ENCODE measurements around the gene HSD11B2.

The HSD11B2 gene

DNA sequence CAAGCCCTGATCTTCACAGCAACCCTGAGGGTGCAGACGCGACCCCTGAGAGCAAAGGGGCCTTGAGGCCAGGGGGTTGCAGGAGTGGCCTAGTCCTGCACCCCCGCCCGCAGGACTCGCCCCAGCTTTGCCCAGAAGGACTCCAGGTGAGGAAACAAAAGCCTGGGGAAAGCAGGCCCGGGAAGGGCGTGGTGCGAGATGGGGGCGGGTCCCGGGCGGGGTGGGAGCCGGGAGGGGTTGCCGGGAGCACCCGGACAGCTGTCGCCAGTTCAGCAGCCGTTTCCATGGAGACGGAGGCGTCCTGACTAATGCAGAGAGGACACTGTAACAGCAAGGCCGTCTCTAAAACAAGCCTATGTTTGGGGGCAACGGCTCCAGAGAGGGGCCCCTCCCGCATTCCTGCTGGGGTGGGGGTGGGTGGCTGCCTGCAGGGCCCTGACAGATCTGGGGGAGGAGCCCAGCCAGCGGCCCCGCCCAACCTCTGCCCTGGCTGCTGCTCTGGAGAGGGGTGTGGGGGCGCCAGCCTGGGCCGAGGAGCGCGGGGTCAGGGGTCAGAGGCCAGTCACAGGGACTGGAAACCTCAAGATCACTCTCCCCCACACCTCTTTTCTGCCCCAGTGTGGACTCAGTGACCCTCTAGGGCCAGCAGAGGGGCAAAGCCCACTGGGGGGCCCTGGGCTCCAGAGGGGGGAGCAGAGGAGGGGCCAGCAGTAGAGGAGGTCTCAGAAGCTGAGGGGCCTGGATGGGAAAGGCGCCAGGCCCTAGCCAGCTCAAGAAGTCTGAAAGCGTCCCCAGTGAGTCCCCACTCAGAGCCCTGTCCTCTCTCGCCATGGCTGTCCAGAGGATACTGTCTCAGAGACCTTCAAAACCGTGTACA lies 34.5 kb upstream of the HSD11B2 start:
- peak overlapping the region; percentile 60 for H3K27ac ChIP-seq (ENCODE audit: low read depth, low read length)
- H3K4me3 ChIP-seq (ENCODE audit: low read depth in 1 of 5, low read length in 5 of 5), result peak overlapping the region in 2 of 5 donors; percentile 1 to 6

GRCh38 chr16:67397036-67397801 lies 33.7 kb upstream of the HSD11B2 start:
- Histone ChIP-seq H3K4me3 (ENCODE audit: low read depth in 1 of 5, low read length in 5 of 5) (peak overlapping the region in 2 of 5 donors; percentile 6 to 16), H3K4me1 (ENCODE audit: control insufficient read depth in 5 of 5, insufficient read depth in 5 of 5, low read length in 5 of 5) (peaks cover 9 to 72% (median 62%) of the 10 kb centered on the region in 5 donors), H3K36me3 (ENCODE audit: control insufficient read depth in 5 of 5, insufficient read depth in 5 of 5, low read length in 5 of 5) (peaks cover 0 to 4% (median 0%) of the 10 kb centered on the region in 5 donors), H3K9ac (ENCODE audit: low read length in 5 of 5) (no peak overlapping the region), H3K9me3 (ENCODE audit: control insufficient read depth in 5 of 5, low read length in 5 of 5) (no peaks in the 10 kb centered on the region), H3K27me3 (ENCODE audit: control insufficient read depth in 5 of 5, insufficient read depth in 4 of 5, low read length in 5 of 5) (peaks cover 0 to 33% (median 18%) of the 10 kb centered on the region in 5 donors), H3K27ac (ENCODE audit: low read depth, low read length) (peak overlapping the region; percentile 60)

More for the DNA sequence above, 34.5 kb upstream of the HSD11B2 start:
- H3K27me3 ChIP-seq (ENCODE audit: control insufficient read depth in 5 of 5, insufficient read depth in 4 of 5, low read length in 5 of 5), result peaks cover 0 to 38% (median 21%) of the 10 kb centered on the region in 5 donors
- peaks cover 9 to 81% (median 70%) of the 10 kb centered on the region in 5 donors for H3K4me1 ChIP-seq (ENCODE audit: control insufficient read depth in 5 of 5, insufficient read depth in 5 of 5, low read length in 5 of 5)
- no peak overlapping the region for H3K9ac ChIP-seq (ENCODE audit: low read length in 5 of 5)
- H3K9me3 ChIP-seq (ENCODE audit: control insufficient read depth in 5 of 5, low read length in 5 of 5), result no peaks in the 10 kb centered on the region
- H3K36me3 ChIP-seq (ENCODE audit: control insufficient read depth in 5 of 5, insufficient read depth in 5 of 5, low read length in 5 of 5), result peaks cover 0 to 4% (median 0%) of the 10 kb centered on the region in 5 donors

DNA sequence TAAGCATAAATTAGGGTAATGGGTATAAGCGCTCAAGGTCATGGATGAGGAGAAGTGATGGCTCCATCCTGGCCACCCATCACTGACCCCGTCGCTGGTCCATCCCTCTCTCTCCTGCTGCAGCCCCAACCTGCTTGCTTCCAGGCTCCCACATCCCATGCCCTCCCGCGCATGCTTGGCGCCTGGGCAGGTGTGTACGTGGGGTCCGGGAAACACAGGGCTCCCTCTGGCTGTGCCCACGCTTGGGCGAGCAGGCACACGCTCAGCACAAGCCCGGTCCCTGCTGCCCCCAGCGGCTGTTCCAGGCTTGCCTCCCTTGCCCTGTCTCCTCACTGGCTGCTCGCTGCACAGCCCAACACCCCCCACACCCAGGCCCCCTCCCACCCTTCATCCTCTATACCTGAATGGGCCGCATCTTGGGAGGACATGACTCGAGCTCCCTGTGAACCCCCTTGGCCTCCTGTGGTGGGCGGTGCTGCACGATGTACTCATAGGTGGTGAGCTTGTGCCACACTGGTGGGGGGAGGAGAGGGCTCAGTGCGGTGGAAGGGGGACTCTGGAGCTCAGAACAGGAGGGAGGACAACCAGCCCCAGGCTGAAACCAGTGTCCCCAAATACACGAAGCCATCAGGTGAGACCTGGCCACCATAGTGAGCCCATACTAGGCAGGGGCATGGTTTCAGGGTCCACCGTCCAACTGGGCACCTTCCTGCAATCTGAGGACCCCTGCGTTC lies 32.9 kb upstream of the HSD11B2 start:
- H3K9me3 ChIP-seq (ENCODE audit: control insufficient read depth in 5 of 5, low read length in 5 of 5), result no peaks in the 10 kb centered on the region
- H3K27me3 ChIP-seq (ENCODE audit: control insufficient read depth in 5 of 5, insufficient read depth in 4 of 5, low read length in 5 of 5), result peaks cover 0 to 27% (median 12%) of the 10 kb centered on the region in 5 donors
- no peak overlapping the region for H3K27ac ChIP-seq (ENCODE audit: low read depth, low read length)
- peaks cover 0 to 4% (median 0%) of the 10 kb centered on the region in 5 donors for H3K36me3 ChIP-seq (ENCODE audit: control insufficient read depth in 5 of 5, insufficient read depth in 5 of 5, low read length in 5 of 5)
- peak overlapping the region in 1 of 5 donors; percentile 11 for H3K4me3 ChIP-seq (ENCODE audit: low read depth in 1 of 5, low read length in 5 of 5)
- H3K9ac ChIP-seq (ENCODE audit: low read length in 5 of 5), result no peak overlapping the region
- H3K4me1 ChIP-seq (ENCODE audit: control insufficient read depth in 5 of 5, insufficient read depth in 5 of 5, low read length in 5 of 5), result peaks cover 9 to 65% (median 54%) of the 10 kb centered on the region in 5 donors

DNA sequence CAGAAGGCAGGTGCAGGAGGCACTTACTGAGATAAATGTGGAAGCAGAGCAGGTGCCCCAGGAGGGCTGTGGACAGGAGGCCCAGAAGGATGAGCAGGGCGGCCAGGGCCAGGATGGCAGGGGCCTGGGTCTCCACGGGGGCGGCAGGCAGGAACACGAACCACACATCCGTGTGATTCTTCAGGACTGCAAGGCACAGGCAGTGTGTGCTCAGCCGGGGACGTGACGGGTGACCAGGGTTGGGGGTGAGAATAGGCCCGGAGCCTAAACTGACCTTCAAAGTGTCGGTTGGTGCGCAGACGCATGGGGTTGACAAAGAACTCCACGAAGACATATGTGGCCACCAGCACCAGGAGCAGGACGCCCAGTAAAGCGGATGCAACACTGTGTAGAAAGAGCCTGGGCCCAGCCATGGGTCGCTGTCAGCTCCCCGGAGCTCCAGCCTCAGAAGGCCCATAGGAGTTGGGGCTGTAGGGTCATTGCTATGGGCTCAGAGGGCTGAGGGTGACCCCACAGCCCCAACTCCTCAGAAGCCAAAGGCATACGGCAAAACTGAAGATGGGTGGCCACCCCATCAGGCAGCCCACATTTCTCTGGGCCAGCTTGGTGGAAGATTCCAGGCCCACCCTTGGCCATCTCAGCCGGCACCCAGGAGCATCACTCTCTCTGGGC lies 32.2 kb upstream of the HSD11B2 start:
- H3K27me3 ChIP-seq (ENCODE audit: control insufficient read depth in 5 of 5, insufficient read depth in 4 of 5, low read length in 5 of 5), result peaks cover 0 to 23% (median 11%) of the 10 kb centered on the region in 5 donors
- H3K9me3 ChIP-seq (ENCODE audit: control insufficient read depth in 5 of 5, low read length in 5 of 5), result no peaks in the 10 kb centered on the region
- H3K36me3 ChIP-seq (ENCODE audit: control insufficient read depth in 5 of 5, insufficient read depth in 5 of 5, low read length in 5 of 5), result peaks cover 0 to 4% (median 0%) of the 10 kb centered on the region in 5 donors
- H3K9ac ChIP-seq (ENCODE audit: low read length in 5 of 5), result no peak overlapping the region
- H3K4me3 ChIP-seq (ENCODE audit: low read depth in 1 of 5, low read length in 5 of 5), result peak overlapping the region in 1 of 5 donors; percentile 25
- H3K4me1 ChIP-seq (ENCODE audit: control insufficient read depth in 5 of 5, insufficient read depth in 5 of 5, low read length in 5 of 5), result peaks cover 9 to 59% (median 48%) of the 10 kb centered on the region in 5 donors
- no peak overlapping the region for H3K27ac ChIP-seq (ENCODE audit: low read depth, low read length)

- Histone ChIP-seq H3K27me3 (ENCODE audit: control insufficient read depth in 5 of 5, insufficient read depth in 4 of 5, low read length in 5 of 5) (peaks cover 0 to 17% (median 11%) of the 10 kb centered on the region in 5 donors), H3K9ac (ENCODE audit: low read length in 5 of 5) (no peak overlapping the region), H3K36me3 (ENCODE audit: control insufficient read depth in 5 of 5, insufficient read depth in 5 of 5, low read length in 5 of 5) (peaks cover 0 to 4% (median 0%) of the 10 kb centered on the region in 5 donors), H3K4me1 (ENCODE audit: control insufficient read depth in 5 of 5, insufficient read depth in 5 of 5, low read length in 5 of 5) (peaks cover 9 to 55% (median 45%) of the 10 kb centered on the region in 5 donors), H3K27ac (ENCODE audit: low read depth, low read length) (no peak overlapping the region), H3K4me3 (ENCODE audit: low read depth in 1 of 5, low read length in 5 of 5) (peak overlapping the region in 2 of 5 donors; percentile 22 to 25), H3K9me3 (ENCODE audit: control insufficient read depth in 5 of 5, low read length in 5 of 5) (no peaks in the 10 kb centered on the region)
Measured at GRCh38 chr16:67399218-67399733, 31.6 kb upstream of the HSD11B2 start.

GRCh38 chr16:67399749-67400704 lies 30.9 kb upstream of the HSD11B2 start:
- no peak overlapping the region for H3K4me3 ChIP-seq (ENCODE audit: low read depth in 1 of 5, low read length in 5 of 5)
- H3K36me3 ChIP-seq (ENCODE audit: control insufficient read depth in 5 of 5, insufficient read depth in 5 of 5, low read length in 5 of 5), result peaks cover 0 to 4% (median 0%) of the 10 kb centered on the region in 5 donors
- no peak overlapping the region for H3K9ac ChIP-seq (ENCODE audit: low read length in 5 of 5)
- H3K27ac ChIP-seq (ENCODE audit: low read depth, low read length), result no peak overlapping the region
- H3K27me3 ChIP-seq (ENCODE audit: control insufficient read depth in 5 of 5, insufficient read depth in 4 of 5, low read length in 5 of 5), result peaks cover 0 to 16% (median 9%) of the 10 kb centered on the region in 5 donors
- no peaks in the 10 kb centered on the region for H3K9me3 ChIP-seq (ENCODE audit: control insufficient read depth in 5 of 5, low read length in 5 of 5)
- peaks cover 9 to 51% (median 39%) of the 10 kb centered on the region in 5 donors for H3K4me1 ChIP-seq (ENCODE audit: control insufficient read depth in 5 of 5, insufficient read depth in 5 of 5, low read length in 5 of 5)

GRCh38 chr16:67400901-67401300 lies 30.0 kb upstream of the HSD11B2 start:
- peaks cover 0 to 7% (median 1%) of the 10 kb centered on the region in 5 donors for H3K27me3 ChIP-seq (ENCODE audit: control insufficient read depth in 5 of 5, insufficient read depth in 4 of 5, low read length in 5 of 5)
- H3K9me3 ChIP-seq (ENCODE audit: control insufficient read depth in 5 of 5, low read length in 5 of 5), result no peaks in the 10 kb centered on the region
- no peak overlapping the region for H3K9ac ChIP-seq (ENCODE audit: low read length in 5 of 5)
- H3K4me1 ChIP-seq (ENCODE audit: control insufficient read depth in 5 of 5, insufficient read depth in 5 of 5, low read length in 5 of 5), result peaks cover 3 to 51% (median 37%) of the 10 kb centered on the region in 5 donors
- H3K27ac ChIP-seq (ENCODE audit: low read depth, low read length), result no peak overlapping the region
- H3K36me3 ChIP-seq (ENCODE audit: control insufficient read depth in 5 of 5, insufficient read depth in 5 of 5, low read length in 5 of 5), result peaks cover 0 to 4% (median 0%) of the 10 kb centered on the region in 5 donors
- H3K4me3 ChIP-seq (ENCODE audit: low read depth in 1 of 5, low read length in 5 of 5), result no peak overlapping the region

GRCh38 chr16:67403976-67404555 lies 26.9 kb upstream of the HSD11B2 start:
- H3K9ac ChIP-seq (ENCODE audit: low read length in 5 of 5), result no peak overlapping the region
- H3K4me3 ChIP-seq (ENCODE audit: low read depth in 1 of 5, low read length in 5 of 5), result no peak overlapping the region
- no peak overlapping the region for H3K27ac ChIP-seq (ENCODE audit: low read depth, low read length)
- H3K36me3 ChIP-seq (ENCODE audit: control insufficient read depth in 5 of 5, insufficient read depth in 5 of 5, low read length in 5 of 5), result peaks cover 0 to 4% (median under 1%) of the 10 kb centered on the region in 5 donors
- H3K4me1 ChIP-seq (ENCODE audit: control insufficient read depth in 5 of 5, insufficient read depth in 5 of 5, low read length in 5 of 5), result peaks cover 0 to 37% (median 28%) of the 10 kb centered on the region in 5 donors
- H3K27me3 ChIP-seq (ENCODE audit: control insufficient read depth in 5 of 5, insufficient read depth in 4 of 5, low read length in 5 of 5), result no peaks in the 10 kb centered on the region
- no peaks in the 10 kb centered on the region for H3K9me3 ChIP-seq (ENCODE audit: control insufficient read depth in 5 of 5, low read length in 5 of 5)

Measured in subcutaneous abdominal adipose tissue (tissue), 5 donors.